GM21717 (cell line): ENCODE data around the gene ZNF70.

ENCODE experiments used
- ATAC-seq: cut with Tn5 transposase; IDR thresholded peaks from one replicate; pipeline ENCODE4 v1.9.1; 2021; ENCODE audit warnings: mild to moderate bottlenecking, moderate library complexity; ENCODE audit not compliant: unreplicated experiment

ZNF70 gene

DNA sequence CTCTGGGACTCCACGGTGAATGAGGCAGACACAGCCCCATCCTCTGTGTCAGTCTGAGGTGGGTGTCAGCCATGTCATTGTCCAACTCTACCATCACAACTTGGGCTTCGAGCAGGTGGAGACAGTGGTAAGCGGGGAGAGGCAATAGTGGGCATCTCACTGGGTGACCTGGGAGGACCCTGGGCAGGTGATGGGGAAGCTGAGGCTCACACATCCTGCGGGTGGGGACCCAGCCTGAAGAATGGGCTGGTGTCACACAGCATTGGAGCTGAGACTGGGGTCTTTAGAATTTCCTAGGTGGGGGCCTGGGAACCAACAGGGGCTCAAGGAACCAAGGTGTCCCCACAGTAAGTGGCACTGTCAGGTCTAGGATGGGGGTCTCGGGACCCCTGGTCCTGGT is 28.8 kb upstream of the ZNF70 start:
- no peak for ATAC-seq

DNA sequence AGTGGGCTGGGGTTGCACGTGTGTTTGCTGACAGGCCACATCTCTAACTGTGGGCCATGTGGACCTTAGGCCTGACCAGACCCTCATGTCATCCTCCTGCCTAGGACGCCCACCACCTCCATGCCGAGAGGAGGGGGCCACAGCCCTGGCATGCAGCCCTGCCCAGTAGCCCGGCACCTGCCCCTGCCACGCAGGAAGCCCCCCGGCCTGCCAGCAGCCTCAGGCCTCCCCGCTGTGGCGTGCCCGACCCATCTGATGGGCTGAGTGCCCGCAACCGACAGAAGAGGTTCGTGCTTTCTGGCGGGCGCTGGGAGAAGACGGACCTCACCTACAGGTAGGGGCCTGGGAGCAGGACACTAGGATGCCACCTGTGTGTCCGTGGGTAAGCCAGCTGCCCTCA is 28.2 kb upstream of the ZNF70 start:
- ATAC-seq, result no peak

DNA sequence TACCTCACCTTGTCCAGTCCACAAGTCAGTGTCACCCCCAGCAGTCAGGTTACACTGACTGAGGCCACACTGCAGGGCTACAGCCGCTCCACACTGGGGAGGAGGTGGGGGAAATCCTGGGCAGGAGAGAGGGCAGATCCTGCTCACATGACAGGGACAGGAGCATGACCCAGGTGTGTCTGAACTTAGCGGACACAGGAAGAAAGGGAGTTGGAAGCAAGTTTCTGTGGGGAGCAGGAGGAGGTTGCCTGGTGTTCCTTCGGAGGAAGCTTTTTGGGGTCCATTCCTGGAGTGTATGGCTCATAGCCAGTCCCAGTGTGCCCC is 27.6 kb upstream of the ZNF70 start:
- no peak for ATAC-seq

DNA sequence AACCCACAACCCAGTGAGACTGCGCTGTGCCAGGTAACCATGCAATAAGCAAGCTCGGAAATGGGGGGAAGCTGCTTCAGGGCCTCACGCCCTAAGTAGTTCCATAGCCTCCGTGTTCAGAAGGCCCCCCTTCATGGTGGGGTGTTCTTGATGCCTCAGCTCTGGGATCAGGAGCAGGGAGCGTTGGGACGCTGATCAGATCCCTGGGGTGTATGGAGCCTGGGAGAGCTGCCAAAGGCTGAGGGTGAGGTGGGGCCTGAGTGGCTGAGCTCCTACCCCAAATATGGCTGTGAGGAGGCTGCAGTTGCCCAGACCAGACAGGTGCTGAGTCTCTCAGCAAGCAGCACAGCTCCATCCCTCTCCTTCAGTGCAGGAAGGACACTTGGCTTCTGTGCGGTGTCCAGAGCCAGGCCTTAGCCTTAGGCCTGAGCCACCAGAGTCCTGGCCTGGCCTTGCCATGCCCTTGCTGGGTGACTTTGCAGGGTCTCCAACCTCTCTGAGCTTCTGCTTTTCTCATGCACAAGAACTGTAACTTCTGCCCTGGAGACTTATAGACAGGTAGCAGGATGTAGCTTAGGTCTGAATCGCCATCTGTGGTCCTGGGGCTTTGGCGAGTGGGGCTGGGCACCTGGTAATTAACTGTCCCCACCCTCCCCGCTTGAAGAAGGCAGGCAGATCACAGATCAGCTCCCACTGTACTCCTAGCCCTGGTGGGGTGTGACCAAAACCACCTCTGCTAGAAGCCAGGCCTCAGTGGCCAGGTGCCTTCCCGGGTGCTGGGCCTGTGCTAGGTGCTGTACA is 27.1 kb upstream of the ZNF70 start:
- no peak for ATAC-seq

DNA sequence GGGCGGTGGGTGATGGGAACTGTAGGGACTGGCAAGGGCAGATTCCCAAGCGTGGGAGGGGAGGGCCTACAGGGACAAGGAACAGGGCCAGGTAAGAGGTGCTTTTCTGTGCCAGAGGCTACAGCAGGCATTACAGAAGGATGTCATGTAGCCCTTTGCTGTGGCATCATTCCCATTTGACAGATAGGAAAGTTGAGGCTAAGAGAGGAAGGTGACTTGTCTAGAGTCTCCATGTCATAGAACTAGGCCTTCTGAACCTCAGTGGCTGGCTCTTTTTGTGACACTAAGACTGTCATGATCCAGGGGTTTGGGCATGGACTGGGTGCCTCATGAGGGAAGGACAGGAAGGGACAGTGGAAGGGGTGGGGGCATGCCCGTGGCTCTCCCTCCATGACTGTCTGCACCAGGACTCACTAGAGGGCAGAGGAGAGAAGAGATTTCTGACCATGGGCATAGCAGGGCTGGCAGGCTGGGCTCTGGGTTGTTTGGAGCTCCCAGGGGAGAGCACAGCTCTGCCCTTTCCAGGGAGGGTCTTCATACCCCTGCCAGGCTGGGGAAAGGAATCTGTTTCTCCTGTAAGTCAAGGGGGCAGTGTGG is 25.0 kb upstream of the ZNF70 start:
- ATAC-seq, result no peak

DNA sequence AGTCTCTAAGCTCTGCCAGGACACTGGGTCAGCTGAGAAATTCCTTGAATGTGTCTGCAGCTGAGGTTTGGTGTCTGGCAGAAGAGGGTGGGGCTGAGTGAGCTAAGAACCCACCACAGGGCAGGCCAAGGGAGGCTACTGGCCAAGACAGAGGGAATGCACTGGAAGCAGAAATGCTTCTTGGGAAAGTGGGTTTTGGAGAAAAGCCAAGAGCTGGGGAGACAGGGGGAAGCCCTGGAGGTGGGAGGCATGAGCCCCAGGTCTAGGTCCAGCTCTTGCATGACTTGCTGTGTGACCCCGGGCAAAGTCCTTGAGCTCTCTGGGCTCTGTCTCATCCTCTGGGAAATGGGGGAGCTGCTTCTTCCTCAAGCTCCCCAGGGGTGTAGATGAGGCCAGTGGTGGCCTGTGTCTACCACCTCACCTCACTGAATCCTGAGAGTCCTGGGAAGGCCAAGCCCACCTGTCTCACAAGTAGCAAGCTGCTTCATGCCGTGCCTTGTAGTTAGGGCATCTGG is 24.1 kb upstream of the ZNF70 start:
- no peak for ATAC-seq

DNA sequence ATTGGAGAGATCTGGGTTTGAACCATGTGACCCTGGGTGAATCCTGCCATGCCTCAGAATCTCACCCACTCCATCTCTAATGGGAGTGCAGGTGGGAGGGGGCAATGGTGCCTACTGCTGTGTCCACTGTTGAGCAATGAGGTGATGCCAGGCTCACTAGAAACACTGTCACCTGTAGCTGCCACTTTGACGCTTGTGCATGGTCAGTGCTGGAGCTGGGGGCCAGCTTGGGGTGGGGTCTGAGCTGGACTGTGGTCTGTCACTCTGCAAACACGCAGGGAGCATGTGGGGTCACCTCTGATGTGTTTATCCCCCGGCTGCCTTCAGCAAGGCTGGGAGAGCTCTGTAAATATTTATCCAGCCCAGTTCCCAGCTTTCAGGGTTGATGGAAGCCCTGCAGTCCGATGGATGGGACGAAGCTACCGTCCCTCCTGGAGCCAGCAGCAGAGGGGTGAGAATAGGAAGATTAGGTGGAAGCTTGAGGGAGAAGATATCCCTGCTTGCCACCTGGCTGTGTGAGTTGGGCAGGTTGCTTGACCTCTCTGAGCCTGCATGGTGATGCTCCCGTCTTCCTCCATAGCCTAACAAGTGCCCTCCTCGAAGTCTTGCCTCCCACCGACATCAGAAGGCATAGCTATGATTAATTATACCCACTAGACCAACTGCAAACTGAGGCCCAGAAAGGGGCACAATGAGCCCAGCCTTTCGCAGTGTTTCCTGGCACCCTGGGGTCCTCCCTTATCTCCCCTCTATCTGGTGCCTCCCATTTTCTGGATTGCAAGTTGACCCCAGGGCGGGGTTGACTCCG is 23.4 kb upstream of the ZNF70 start:
- no peak for ATAC-seq

DNA sequence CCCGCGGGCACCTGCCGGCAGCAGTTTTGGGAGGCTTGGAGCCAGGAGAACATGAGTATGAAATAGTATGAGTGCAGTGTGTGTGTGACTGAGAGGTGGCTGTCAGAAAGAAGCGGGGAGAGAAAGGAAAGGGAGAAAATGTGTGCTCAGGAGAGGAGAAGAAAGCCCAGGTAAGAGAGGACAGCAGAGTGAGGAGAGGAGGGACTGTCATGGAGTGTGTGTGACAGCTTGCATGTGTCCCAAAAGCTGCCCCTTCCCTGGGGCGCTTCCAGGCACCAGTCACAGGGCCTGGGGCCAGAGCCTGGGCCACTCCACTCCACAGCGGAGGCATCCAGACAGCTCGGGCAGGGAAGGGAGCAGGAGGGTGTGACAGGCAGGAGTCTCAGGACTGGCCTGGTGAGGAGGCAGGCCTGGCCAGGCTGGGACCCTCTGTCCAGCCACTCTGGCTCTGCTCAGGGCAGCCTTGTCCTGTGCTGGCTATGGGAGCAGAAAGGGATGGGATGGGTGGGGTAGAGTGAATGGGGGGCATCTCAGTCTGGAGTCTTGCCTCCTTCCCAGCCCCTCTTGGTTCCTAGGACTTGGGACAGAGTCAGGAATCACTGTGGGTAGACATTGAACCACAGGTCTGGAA is 22.7 kb upstream of the ZNF70 start:
- ATAC-seq, result no peak

DNA sequence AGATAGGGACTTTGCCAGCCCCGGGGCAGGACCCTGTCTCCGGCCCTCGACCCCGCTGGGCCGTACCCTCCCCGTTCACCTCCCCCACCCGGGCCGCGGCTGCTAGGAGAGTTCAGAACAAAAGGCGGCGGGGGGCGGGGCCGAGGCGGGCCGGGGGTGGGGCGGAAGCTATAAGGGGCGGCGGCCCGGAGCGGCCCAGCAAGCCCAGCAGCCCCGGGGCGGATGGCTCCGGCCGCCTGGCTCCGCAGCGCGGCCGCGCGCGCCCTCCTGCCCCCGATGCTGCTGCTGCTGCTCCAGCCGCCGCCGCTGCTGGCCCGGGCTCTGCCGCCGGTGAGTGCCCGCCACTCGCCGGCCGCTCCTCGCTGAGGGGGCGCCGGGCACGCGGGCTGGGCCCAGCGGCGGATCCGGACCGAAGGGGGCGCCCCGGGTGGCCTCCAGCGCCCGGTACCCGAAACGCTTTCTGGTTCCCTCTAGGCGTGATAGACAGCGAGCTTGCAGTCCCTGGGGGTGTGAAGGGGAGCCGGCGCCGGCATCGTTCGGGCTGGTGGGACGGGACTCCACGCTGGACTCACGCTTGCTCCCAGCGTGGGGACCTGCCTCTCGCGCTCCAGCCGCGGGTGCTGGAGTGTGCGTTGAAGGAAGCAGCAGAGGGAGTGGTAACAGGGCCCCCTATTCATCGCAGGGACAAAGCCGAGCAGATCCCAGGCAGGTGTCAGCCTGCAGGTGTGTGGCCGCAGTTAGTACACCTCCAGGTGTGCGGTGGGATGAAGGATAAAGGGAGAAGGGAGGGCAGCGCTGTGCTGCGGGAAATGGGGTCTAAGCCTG is 21.9 kb upstream of the ZNF70 start, which contains the start of gene MMP11:
TSS of gene MMP11 (plus strand) at position 201 of the 825 bp plus-strand sequence. CDS start at position 223, 22 bp downstream.
- no peak for ATAC-seq

DNA sequence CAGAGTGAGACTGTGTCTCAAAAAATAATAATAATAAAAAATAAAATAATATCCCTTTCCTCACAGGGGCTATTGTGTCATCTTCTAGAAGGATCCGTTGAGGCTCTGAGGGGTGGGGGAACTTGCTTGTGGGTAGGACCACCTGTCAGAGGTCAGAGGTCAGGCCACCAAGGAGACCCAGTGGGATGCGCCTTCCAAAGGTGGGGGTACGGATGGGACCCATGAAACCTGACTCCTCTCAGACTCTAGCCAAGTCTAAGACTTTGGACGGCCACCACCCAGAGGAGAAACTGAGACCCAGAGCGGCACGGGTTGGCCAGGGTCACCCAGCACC is 21.4 kb upstream of the ZNF70 start:
- no peak for ATAC-seq

DNA sequence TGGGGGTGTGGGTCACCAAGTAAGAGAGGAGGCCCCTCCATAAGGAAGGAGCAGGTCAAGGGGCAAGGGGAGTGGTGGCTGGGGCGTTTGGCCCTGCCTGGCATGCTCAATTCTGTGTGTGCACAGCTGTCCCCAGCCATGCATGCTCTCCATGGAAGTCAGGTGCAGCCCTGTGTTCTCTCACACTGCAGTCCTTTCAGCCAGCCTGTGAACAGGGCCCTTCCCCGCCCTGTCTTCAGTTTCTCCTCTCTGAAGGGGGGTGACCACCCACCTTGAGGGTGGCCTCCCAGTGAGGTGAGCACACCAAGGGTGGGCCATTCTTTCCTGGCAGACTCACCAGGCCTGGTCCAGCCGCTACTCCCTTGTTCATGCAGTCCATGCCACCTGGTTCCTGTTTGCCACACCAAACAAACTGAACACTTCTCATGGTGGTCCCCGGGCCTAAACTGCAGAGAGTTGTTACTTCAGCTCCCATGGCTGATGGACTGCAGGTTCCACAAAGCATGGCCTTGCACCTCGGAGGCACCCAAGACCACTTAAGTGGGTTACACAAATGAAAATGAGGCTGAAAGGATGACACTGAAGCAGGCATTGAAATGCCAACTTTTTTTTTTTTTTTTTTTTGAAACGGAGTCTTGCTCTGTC is 18.5 kb upstream of the ZNF70 start:
- ATAC-seq, result no peak

DNA sequence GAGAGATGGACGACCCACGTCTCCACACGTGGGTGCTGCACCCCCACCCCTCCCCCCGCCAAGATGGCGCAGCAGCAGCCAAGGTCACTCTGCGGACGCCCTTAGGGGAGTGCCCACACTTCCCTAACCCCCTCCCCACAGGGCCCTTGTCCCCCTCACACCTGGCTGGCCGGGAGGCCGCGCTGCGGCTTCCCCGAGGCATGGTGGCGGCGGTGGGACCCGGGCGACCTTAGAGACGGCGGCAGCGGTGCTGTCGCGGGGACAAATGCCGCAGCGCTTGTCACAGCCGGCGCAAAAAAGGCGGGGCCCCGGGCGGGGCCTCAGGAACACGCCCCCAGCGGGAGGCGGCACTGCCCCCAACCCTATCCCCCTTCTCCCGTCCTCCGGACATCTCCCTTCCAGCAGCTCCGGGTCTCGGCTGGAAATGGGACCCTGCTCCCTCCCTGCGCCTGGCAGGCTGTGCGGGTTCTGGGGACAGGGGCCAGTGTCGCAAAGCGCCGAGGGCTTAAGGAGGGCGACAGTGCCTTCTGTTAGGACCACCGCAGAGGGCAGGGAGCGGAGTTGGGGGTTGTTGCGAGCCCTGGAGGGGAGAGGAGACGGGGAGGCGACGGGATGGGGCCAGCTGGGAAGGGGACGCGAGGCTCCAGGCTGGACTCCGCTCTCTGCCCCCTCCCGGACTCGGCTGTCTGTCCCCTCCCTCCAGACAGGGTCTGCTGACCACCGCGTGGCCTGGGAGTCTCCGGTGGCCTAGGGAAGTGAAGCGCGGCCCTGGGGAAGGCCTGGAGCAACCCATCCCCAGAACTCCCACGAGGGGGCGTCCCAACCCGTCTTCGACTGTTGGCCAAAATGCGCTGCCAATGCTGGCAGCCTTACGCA is 17.0 kb upstream of the ZNF70 start, which contains the start of gene CHCHD10:
TSS of gene CHCHD10 (minus strand) at position 300 of the 876 bp plus-strand sequence. CDS start at position 202, 98 bp downstream.
- peak; percentile 36 for ATAC-seq

DNA sequence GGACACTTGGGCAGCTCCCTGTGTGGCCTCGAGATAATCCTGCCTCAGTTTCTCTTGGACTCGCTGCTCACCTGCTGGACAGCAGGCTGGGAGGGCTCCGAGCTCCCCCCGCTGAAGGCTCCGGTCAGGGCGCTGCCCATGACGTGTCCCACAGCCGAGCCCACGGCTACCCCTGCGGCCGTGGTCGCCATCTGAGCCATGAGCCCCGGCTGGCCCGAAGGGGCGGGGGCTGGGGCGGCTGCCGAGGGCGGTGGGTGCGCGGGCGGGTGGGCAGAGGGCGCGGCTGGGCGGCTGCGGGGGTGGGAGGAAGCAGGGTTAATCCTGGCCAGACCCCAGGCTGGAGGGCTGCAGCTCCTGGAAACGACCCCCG is 16.4 kb upstream of the ZNF70 start:
- no peak for ATAC-seq

DNA sequence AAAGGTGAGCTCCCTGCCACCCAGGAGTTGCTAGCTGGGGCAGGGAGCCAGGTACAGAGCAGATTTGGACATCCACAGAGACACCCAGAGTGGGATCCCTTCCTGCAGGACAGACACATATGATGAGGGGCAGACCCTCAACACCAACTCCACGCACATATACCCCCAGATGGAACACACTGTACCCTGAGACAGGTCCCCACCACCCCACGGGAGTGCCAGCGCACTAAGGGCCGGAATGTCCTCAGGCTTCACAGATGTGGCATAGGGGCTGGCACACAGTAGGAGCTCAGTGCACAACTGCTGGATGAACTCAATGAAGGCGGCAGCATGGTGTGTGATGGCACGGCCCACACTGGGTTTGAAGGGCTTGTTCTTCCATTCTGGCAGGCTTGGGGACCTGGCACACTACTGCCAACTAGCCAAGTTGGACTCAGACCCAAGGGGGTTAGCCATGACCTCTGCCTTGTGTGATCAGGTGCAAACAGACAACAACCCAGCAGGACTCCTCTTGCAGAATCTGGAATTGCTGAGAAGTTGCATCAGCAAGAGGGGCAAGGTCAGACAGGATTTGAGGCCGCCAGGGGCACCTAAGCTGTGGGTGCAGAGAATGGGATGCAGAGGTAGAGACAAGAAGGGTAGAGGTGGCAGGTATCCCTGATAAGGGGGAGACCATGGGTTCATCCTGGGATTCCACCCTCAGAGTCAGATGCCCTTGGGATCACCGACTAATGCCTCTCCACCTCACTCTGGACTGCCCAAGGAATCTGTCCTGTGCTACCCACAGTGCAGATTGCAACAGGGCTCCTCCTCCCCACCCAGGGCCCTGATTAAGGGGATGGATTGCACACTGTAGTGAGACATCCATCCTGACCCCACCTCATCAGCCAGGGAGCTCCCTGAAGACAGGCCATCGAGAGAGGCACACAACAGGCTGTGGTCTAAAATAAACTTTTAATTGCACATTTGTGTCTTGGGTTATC is 14.3 kb upstream of the ZNF70 start:
- ATAC-seq, result no peak

DNA sequence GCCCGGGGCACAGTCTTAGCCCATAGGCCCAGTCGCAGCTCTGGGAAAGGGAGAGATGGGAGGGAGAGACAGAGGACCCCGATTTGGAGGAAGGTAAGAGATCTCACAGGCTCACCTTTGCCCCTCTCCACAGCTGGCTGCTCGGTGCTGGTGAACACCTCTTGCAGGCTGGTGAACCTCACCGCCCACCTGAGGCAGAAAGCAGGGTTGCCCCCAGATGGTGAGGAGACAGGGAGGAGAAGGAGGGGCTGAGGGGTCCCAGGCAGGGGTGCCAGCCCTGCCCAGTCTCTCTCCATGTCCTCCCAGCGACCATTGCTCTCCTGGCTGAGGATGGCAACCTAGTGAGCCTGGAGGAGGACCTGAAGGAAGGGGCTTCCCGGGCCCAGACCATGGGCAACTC is 13.0 kb upstream of the ZNF70 start:
- no peak for ATAC-seq

DNA sequence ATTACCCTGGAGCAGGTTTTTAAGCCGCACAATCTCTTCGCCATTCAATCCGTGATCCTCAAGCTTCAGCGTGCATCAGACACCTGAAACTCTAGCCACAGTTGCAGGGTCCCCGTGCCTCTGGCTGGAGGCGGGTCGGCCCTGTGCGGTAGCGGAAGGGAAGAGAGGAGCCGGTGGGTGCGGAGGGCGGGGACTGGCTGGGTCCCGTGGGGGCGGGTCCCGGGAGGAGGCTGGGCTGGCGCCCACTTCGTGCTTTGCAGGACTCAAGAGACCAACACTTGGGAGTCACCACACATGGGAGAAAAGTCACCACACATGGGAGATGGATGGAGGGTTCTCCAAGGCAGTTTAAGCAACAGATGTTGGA is 12.7 kb upstream of the ZNF70 start:
- no peak for ATAC-seq

DNA sequence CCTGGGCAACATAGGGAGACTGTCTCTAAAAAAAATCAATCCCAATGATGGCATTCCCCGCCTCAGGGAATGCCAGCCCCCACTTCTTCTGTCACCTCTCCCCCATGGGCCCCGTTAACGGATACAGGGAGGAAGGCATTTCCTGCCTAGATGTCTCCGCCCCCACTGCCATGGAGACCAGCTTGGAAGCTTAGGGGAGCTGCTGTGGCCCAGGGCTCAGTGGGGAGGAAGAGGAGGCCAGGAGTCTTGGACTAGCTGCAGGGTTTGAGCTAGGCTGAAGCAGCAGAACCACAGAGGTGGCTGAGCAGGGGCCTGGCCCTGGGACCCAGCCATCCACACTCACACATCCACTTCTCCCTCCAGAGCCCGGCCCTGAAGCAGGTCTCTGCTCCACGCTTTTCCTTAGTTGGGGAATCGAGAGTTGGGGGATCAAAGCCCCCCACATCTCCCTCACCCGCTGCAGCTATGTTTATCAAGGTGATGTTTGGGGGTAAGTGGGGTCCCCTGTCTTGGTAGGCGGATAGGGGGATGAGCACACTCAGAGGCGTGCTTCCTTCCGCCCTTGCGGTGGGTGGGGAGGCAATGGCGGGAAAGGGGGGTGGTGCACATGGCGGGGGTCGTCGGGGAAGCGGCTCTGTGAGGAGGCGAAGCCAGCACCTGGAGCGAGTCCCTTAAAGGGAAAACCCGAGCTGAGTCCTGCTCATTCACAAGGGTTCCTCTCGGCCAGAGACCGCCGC is 12.1 kb upstream of the ZNF70 start, which contains the start of gene C22orf15:
TSS of gene C22orf15 (plus strand) at position 149 of the 737 bp plus-strand sequence. CDS start at position 466, 317 bp downstream.
- ATAC-seq, result no peak
